Measurements from ENCODE around the gene HSD17B2.
"Not testable (repeated sequence)": the region's sequence is repeated elsewhere in the genome, so short reads cannot be mapped to it uniquely, and the experiment has no call there.

Gene HSD17B2

DNA sequence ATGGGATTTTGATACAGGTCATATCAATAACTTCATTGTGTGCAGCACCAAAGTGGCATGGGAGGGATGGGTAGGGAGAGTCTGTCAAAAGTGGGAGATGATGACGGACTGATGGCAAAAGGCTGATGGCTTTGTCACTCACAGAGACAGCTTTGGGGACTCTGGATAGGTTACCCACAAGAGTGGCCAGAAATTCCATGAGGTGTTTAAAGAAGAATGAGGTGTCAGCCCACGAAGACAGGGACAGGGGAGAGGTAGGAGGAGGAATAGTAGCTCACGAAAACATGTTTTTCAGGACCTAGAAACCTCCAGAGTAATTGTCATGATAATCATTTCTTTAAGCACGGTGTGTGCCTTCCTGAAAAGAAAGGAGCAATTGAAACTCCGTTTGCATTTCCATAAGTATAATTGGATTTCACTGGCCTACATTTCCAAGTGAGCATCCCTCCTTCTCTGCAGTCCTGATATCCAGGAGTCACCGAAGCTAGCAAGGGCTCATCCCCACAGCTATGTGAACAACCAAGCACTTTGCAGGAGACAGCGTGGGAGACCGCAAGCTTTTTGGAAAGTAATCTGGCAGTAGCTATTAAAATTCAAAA lies 60.0 kb downstream of the HSD17B2 start:
- TF ChIP-seq EZH2 (IDR thresholded peaks at IDR 0.05) (no peak), FOXP2 (optimal IDR thresholded peaks at IDR 0.05; ENCODE audit: control extremely low read depth, extremely low read length, insufficient read depth) (no peak), POLR2AphosphoS5 (IDR thresholded peaks at IDR 0.05; ENCODE audit: borderline replicate concordance, low read depth, low read length) (no peak)
- Histone ChIP-seq H3K9ac (ENCODE audit: insufficient read length) (no peak overlapping the region), H3K9me3 (ENCODE audit: low read depth, low read length) (no peaks in the 10 kb centered on the region), H3K27ac (no peak overlapping the region), H3K4me3 (no peak overlapping the region), H3K36me3 (ENCODE audit: insufficient read depth, low read length) (no peaks in the 10 kb centered on the region; the same call in 1 of the 2 replicates)
- DNase-seq (ENCODE audit: low read depth, low spot score) = no peak

DNA sequence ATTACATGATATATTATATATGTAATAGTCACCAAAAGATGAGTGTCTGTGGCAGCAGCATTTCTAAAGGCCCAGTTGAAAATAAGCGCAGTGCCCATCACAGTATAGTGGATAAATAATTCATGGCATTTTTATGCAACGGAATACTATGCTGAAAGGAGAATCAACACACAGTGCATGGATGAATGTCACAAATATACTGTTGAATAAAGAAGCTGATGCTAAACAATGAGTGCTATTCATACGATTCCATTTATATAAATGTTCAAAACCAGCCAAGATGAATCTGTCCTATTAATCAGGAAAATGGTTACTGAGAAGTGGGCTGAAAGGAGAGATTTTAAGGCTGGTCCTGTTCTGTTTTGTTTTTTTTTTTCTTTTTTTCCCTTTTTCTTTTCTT lies 61.6 kb downstream of the HSD17B2 start:
- H3K9me3 ChIP-seq (ENCODE audit: low read depth, low read length) = no peaks in the 10 kb centered on the region
- DNase-seq (ENCODE audit: low read depth, low spot score) = no peak
- no peak overlapping the region for H3K9ac ChIP-seq (ENCODE audit: insufficient read length)
- TF ChIP-seq POLR2AphosphoS5 (IDR thresholded peaks at IDR 0.05; ENCODE audit: borderline replicate concordance, low read depth, low read length) = no peak
- no peak for TF ChIP-seq FOXP2 (optimal IDR thresholded peaks at IDR 0.05; ENCODE audit: control extremely low read depth, extremely low read length, insufficient read depth)
- no peak for TF ChIP-seq EZH2 (IDR thresholded peaks at IDR 0.05)
- no peaks in the 10 kb centered on the region; the same call in 1 of the 2 replicates for H3K36me3 ChIP-seq (ENCODE audit: insufficient read depth, low read length)
- no peak overlapping the region for H3K4me3 ChIP-seq
- H3K27ac ChIP-seq = no peak overlapping the region

DNA sequence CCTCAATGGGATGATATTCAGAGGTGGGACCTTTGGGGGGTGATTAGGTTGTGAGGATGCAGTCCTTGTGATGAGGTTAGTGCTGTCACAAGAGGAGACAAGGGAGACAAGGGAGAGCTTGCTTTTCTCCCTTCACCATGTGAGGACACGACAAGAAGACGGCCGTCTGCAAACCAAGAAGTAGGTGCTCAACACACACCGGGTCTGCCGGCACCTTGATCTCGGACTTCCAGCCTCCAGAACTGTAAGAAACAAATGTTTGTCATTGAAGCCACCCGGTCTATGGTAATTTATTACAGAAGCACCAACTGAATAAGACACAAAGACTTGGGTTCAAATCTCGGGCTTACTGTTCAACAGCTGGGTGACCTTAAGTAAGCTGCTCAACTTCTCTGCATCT lies 70.1 kb downstream of the HSD17B2 start:
- Histone ChIP-seq H3K9me3 (ENCODE audit: low read depth, low read length) (no peaks in the 10 kb centered on the region), H3K4me3 (no peak overlapping the region), H3K27ac (no peak overlapping the region), H3K9ac (ENCODE audit: insufficient read length) (no peak overlapping the region), H3K36me3 (ENCODE audit: insufficient read depth, low read length) (no peaks in the 10 kb centered on the region)
- no peak for DNase-seq (ENCODE audit: low read depth, low spot score)
- TF ChIP-seq FOXP2 (optimal IDR thresholded peaks at IDR 0.05; ENCODE audit: control extremely low read depth, extremely low read length, insufficient read depth) (no peak), EZH2 (IDR thresholded peaks at IDR 0.05) (no peak), POLR2AphosphoS5 (IDR thresholded peaks at IDR 0.05; ENCODE audit: borderline replicate concordance, low read depth, low read length) (no peak)

DNA sequence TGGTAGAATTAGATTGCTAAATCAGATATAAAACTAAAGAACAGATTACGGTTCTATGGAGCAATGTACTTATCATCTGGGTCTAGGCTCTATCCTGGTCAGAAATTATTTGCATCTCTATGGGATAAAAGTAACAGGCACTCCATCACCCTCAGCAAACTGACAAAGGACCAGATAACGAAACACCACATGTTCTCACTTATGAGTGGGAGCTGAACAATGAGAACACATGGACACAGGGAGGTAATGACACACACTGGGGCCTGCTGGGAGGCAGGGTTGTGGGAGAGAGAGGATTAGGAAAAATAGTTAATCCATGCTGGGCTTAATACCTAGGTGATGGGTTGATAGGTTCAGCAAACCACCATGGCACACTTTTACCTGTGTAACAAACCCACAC lies 73.0 kb downstream of the HSD17B2 start:
- Histone ChIP-seq H3K36me3 (ENCODE audit: insufficient read depth, low read length) (no peaks in the 10 kb centered on the region), H3K9me3 (ENCODE audit: low read depth, low read length) (no peaks in the 10 kb centered on the region), H3K4me3 (no peak overlapping the region), H3K27ac (no peak overlapping the region), H3K9ac (ENCODE audit: insufficient read length) (no peak overlapping the region)
- DNase-seq (ENCODE audit: low read depth, low spot score) = no peak
- TF ChIP-seq EZH2 (IDR thresholded peaks at IDR 0.05) (no peak), FOXP2 (optimal IDR thresholded peaks at IDR 0.05; ENCODE audit: control extremely low read depth, extremely low read length, insufficient read depth) (no peak), POLR2AphosphoS5 (IDR thresholded peaks at IDR 0.05; ENCODE audit: borderline replicate concordance, low read depth, low read length) (no peak)

DNA sequence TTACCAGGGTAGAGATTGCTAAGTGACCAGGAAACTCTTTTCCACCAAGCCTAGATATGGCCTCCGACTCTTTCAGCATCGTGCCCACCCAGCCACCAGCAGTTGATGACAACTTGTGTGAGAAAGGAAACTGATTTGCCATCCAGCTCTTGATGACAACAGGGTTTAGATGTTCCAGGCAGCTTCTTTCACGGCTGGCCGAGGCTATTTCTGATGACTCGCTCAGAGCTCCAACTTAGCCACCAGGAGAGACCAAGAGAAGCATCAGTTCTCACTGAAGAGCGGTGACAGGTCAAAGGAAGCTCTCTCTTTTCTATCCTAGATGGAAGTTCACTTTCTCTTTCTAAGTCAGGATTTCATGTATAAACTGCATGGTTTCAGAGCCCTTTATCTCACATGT lies 73.7 kb downstream of the HSD17B2 start:
- H3K4me3 ChIP-seq = no peak overlapping the region
- H3K9me3 ChIP-seq (ENCODE audit: low read depth, low read length) = no peaks in the 10 kb centered on the region
- DNase-seq (ENCODE audit: low read depth, low spot score) = no peak
- no peaks in the 10 kb centered on the region for H3K36me3 ChIP-seq (ENCODE audit: insufficient read depth, low read length)
- H3K27ac ChIP-seq = no peak overlapping the region
- TF ChIP-seq POLR2AphosphoS5 (IDR thresholded peaks at IDR 0.05; ENCODE audit: borderline replicate concordance, low read depth, low read length) (no peak), FOXP2 (optimal IDR thresholded peaks at IDR 0.05; ENCODE audit: control extremely low read depth, extremely low read length, insufficient read depth) (no peak), EZH2 (IDR thresholded peaks at IDR 0.05) (no peak)
- H3K9ac ChIP-seq (ENCODE audit: insufficient read length) = no peak overlapping the region

DNA sequence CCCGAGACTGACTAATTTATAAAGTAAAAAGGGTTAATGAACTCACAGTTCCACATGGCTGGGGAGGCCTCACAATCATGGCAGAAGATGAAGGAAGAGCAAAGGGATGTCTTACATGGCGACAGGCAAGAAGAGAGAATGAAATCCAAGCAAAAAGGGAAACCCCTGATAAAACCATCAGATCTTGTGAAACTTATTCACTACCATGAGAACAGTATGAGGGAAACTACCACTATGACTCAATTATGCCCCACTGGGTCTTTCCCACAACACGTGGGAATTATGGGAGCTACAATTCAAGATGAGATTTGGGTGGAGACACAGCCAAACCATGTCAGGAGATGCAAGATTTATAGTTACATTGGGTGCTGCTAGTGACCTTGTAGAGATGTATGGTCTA lies 74.2 kb downstream of the HSD17B2 start:
- not testable (repeated sequence) for DNase-seq (ENCODE audit: low read depth, low spot score); H3K36me3 ChIP-seq (ENCODE audit: insufficient read depth, low read length); H3K9ac ChIP-seq (ENCODE audit: insufficient read length); H3K4me3 ChIP-seq; H3K9me3 ChIP-seq (ENCODE audit: low read depth, low read length); H3K27ac ChIP-seq

DNA sequence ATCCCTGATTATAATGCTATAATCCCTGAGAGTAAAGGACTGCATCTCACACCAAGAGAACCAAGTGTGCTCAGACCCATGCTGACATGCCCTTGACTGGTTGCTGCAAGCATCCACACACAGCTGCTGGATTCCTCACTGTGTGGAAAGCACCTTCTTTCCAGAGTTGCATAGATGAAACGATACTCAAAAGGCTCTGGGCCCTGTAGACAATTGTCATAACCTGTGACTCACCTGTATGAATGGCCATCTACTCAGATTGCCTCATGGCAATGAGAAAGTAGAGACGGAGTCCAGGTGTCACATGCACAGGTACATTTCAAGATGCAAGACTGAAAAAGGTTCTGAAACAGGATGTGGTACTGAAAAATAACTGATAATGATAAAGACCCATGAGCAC lies 76.9 kb downstream of the HSD17B2 start:
- Histone ChIP-seq H3K9ac (ENCODE audit: insufficient read length) (no peak overlapping the region), H3K36me3 (ENCODE audit: insufficient read depth, low read length) (no peaks in the 10 kb centered on the region), H3K4me3 (no peak overlapping the region), H3K27ac (peak overlapping the region; percentile 77), H3K9me3 (ENCODE audit: low read depth, low read length) (no peaks in the 10 kb centered on the region)
- TF ChIP-seq POLR2AphosphoS5 (IDR thresholded peaks at IDR 0.05; ENCODE audit: borderline replicate concordance, low read depth, low read length) (no peak), FOXP2 (optimal IDR thresholded peaks at IDR 0.05; ENCODE audit: control extremely low read depth, extremely low read length, insufficient read depth) (no peak), EZH2 (IDR thresholded peaks at IDR 0.05) (no peak)
- DNase-seq (ENCODE audit: low read depth, low spot score) = no peak

DNA sequence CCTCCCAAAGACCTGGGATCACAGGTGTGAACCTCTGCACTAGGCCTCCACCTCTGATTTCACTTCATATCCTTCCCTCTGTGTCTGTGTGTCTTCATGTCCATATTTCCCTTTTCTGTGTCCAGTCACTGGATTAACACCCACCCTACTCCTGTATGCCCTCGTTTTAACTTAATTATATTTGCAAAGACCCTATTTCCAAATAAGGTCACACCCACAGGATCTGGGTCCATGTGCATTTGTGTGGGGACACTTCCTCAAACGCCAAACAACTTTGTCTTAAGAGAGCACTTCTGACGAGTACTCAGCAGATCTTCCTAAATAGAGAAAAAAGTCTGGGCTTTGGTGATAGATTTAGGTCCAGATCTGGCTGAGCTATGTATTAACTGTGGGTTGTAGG lies 78.7 kb downstream of the HSD17B2 start:
- Histone ChIP-seq H3K9me3 (ENCODE audit: low read depth, low read length) (no peaks in the 10 kb centered on the region), H3K27ac (peak overlapping the region; percentile 84), H3K36me3 (ENCODE audit: insufficient read depth, low read length) (no peaks in the 10 kb centered on the region), H3K9ac (ENCODE audit: insufficient read length) (no peak overlapping the region), H3K4me3 (no peak overlapping the region)
- TF ChIP-seq EZH2 (IDR thresholded peaks at IDR 0.05) = no peak
- TF ChIP-seq FOXP2 (optimal IDR thresholded peaks at IDR 0.05; ENCODE audit: control extremely low read depth, extremely low read length, insufficient read depth) = no peak
- TF ChIP-seq POLR2AphosphoS5 (IDR thresholded peaks at IDR 0.05; ENCODE audit: borderline replicate concordance, low read depth, low read length) = no peak
- no peak for DNase-seq (ENCODE audit: low read depth, low spot score)

DNA sequence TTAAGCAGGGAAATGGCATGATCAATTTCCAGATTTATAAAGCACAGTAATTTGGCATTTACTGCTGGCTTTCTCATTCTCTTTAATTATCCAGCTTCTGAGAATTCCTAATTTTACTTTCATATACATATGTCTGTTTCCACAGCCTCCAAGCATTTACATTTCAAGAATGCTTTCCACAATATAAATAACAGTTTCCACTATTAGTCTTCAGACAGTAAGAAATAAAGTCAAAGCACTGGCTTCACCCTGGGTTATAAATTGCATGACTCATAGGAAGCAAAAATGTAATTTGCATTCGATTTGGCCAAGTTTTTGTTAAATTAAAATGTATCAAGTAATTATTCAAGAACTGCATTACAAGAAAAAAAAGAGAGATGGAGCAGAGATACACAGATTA lies 81.5 kb downstream of the HSD17B2 start:
- Histone ChIP-seq H3K36me3 (ENCODE audit: insufficient read depth, low read length) (no peaks in the 10 kb centered on the region), H3K27ac (peak overlapping the region; percentile 78), H3K9me3 (ENCODE audit: low read depth, low read length) (no peaks in the 10 kb centered on the region), H3K9ac (ENCODE audit: insufficient read length) (no peak overlapping the region), H3K4me3 (no peak overlapping the region)
- DNase-seq (ENCODE audit: low read depth, low spot score) = no peak
- TF ChIP-seq EZH2 (IDR thresholded peaks at IDR 0.05) (no peak), FOXP2 (optimal IDR thresholded peaks at IDR 0.05; ENCODE audit: control extremely low read depth, extremely low read length, insufficient read depth) (no peak)

Measured in SK-N-MC (cell line).